GM12874 (cell line): ENCODE results near the gene KCNQ1.

Experiments
- CTCF ChIP-seq: IDR thresholded peaks from 2 replicates; pipeline ENCODE4 v1.5.1; 2011; ENCODE audit warnings: low read depth, mild to moderate bottlenecking, control low read depth, low read length, moderate library complexity; ENCODE audit not compliant: insufficient read depth

Gene KCNQ1

GRCh38 chr11:2412323-2412722 lies 32.5 kb upstream of the KCNQ1 start:
- TF ChIP-seq CTCF, result no peak

DNA sequence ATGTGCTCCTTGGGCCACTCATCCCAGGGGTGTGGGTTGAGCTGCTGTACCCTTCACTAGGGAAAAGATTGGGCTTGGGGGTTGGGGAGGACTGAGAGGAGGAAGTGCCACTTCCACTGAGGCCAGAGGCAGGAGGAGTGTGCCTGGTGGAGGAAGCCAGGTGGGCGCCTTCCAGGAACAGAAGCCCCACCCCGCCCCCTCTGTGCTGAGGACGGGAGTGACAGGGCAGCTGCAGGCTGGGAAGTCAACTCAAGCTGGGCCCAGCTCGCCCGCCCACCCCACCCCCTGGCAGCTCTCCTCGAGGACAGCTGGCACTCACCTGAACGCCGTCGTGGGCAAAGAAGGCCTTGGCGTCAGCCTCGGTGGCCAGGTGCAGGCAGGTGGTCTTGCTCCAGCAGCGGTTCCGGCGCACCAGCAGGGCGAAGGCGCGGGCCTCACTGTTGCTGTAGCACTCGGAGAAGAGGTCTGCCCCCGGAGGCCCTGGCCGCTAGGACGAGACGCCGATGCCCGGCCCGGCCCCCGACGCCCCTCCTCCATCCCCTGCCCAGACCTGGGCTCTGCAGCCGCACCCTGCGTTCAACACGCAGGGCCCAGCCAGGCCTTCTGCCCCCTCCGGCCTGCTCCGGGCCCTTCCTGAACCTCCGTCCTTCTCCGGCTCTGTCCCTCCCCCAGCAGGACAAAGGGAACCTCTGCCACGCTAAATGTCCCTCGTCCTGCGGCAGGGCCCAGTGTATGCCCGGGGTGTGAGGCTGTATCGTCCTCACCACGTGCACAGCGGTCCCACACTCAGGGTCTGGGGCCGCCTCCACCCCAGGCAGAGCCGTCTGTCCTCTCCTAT lies 30.8 kb upstream of the KCNQ1 start:
- TF ChIP-seq CTCF, result no peak

DNA sequence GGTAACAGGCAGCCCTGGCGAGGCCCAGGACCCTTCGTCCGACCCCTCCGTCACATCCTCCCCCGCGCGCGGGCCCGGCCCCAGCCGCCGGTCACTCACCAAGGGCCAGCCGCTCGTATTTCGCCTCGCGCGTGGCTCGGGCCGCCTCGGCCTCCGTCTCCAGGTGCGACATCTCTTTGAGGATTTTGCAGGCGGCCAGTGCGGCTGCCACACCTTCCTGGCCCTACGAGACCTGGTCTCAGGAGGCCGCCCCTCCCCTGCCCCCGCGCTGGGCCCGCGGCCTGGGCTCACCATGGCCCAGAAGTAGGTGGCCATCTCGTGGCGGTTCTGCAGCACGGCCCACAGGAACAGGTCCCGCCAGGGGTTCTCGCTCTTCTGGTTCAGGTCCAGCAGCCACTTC lies 30.2 kb upstream of the KCNQ1 start:
- TF ChIP-seq CTCF, result no peak

DNA sequence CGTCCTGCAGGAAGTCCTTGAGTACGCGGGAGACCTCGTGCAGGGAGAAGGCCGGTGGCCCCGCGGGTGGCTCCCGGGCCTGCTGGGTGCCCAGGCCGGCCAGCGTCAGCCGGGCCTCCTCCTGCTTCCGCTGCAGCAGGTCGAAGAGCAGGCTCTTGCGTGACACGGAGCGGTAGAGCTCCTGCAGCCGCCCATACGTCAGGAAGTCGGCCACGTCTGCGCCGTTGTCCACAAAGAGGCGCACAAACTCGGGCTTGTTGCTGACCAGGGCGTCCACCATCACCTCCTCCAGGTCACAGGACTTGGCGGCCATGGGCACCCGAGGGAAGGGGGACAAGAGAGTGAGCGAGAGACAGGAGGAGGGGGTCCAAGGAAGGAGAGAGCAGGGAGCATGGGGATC lies 29.6 kb upstream of the KCNQ1 start:
- no peak for TF ChIP-seq CTCF

- peak; percentile 19; the same call in 1 of the 2 replicates for TF ChIP-seq CTCF
Observed at GRCh38 chr11:2415601-2416380, 29.0 kb upstream of the KCNQ1 start.

DNA sequence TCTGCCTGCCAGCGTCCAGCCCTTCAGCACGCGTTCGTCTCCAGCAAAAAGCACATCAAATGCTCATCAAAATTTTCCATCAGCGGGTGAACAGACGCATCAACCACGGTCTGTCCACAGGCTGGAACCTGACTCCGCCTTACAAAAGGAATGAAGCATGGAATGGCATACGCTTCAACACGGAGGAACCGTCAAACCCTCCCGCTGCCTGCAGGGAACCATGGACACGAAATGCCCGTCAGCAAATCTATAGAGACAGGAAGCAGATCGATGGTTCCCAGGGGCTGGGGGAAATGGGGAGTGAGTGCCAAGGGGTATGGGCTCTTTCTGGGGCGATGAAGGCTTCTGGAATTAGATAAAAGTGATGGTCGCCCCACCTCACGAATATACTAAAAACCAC lies 28.0 kb upstream of the KCNQ1 start:
- no peak for TF ChIP-seq CTCF

DNA sequence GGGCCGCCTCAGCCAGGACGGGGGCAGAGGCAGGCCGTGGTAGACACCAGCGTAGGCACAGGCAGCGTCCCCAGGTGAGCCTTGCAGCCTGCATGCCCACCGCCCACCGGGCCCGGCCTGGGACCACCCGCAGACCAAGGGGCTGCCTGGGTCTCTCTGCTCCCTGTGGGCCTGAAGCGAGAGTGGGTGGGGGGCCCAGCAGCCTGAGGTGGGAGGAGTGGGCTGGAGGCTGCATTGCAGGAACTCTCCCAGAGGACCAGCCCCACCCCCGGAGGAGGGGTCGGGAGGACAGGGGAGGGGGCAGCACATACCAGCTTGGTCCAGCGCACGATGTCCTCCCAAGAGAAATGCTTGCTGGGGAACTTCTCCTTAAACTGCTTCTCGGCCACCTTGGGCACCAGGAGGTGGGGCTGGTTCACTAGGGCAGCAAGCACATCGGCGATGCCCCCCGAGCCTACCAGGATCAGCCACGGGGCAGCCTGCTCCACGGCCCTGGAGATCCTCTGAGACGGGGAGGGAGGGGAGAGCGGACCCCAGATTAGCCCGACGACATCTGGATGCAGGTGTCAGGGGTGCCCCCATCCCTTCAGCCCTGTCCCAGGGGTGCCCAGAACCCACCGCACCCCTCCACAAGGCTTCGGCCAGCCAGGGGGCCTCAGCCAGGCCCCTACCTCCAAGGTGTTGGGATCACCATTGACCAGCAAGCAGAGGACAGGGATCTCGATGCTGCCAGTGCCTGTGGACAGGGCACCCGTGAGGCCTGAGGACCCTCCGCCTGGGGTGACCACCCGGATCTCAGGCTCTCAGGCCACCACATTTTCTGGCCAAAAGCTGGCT lies 26.7 kb upstream of the KCNQ1 start:
- TF ChIP-seq CTCF, result no peak
